HG03159 (cell line): Measurements from ENCODE around the gene CMIP.
"Not testable (repeated sequence)": the region's sequence is repeated elsewhere in the genome, so short reads cannot be mapped to it uniquely, and the experiment has no call there.

ENCODE experiments used
- ATAC-seq: cut with Tn5 transposase; IDR thresholded peaks from one replicate; pipeline ENCODE4 v1.9.1; 2021; ENCODE audit warnings: mild to moderate bottlenecking, moderate library complexity; ENCODE audit not compliant: unreplicated experiment

The CMIP gene

GRCh38 chr16:81513204-81514040 is 68.8 kb downstream of the CMIP start:
- no peak for ATAC-seq

- ATAC-seq = no peak
These were observed 69.5 kb downstream of the CMIP start for GRCh38 chr16:81514041-81514559.

- ATAC-seq = no peak
These were observed 70.1 kb downstream of the CMIP start for GRCh38 chr16:81514568-81515258.

GRCh38 chr16:81515281-81515680 is 70.7 kb downstream of the CMIP start:
- ATAC-seq = no peak

- ATAC-seq = no peak
These were observed 71.1 kb downstream of the CMIP start for GRCh38 chr16:81515721-81516120.

- no peak for ATAC-seq
These were observed 72.0 kb downstream of the CMIP start for GRCh38 chr16:81516478-81517149.

- no peak for ATAC-seq
These were observed 72.5 kb downstream of the CMIP start for GRCh38 chr16:81517150-81517499.

GRCh38 chr16:81517629-81518438 is 73.2 kb downstream of the CMIP start:
- no peak for ATAC-seq

GRCh38 chr16:81518439-81518757 is 73.8 kb downstream of the CMIP start:
- no peak for ATAC-seq

GRCh38 chr16:81519301-81520150 is 74.9 kb downstream of the CMIP start:
- ATAC-seq = no peak

- ATAC-seq = no peak
These were observed 75.5 kb downstream of the CMIP start for GRCh38 chr16:81520151-81520470.

- no peak for ATAC-seq
These were observed 76.0 kb downstream of the CMIP start for GRCh38 chr16:81520560-81521135.

- peak; percentile 72 for ATAC-seq
These were observed 76.6 kb downstream of the CMIP start for GRCh38 chr16:81521141-81521626.

GRCh38 chr16:81522108-81522701 is 77.6 kb downstream of the CMIP start:
- ATAC-seq = no peak

- not testable (repeated sequence) for ATAC-seq
These were observed 78.2 kb downstream of the CMIP start for GRCh38 chr16:81522851-81523250.

GRCh38 chr16:81523387-81524115 is 78.9 kb downstream of the CMIP start:
- no peak for ATAC-seq

- no peak for ATAC-seq
These were observed 79.8 kb downstream of the CMIP start for GRCh38 chr16:81524382-81524781.

GRCh38 chr16:81524885-81525284 is 80.3 kb downstream of the CMIP start:
- ATAC-seq = not testable (repeated sequence)

GRCh38 chr16:81526199-81526598 is 81.6 kb downstream of the CMIP start:
- no peak for ATAC-seq
